Stimulated activated CD4-positive, alpha-beta T cell treated with anti-CD3 and anti-CD28 coated beads, Interleukin-4, amount 100 ng/mL, for 24 hours (primary cell): ENCODE measurements around the gene EFHD1.
"Not testable (repeated sequence)": the region's sequence is repeated elsewhere in the genome, so short reads cannot be mapped to it uniquely, and the experiment has no call there.

Source experiments
- DNase-seq: peaks from one replicate; pipeline ENCODE4 v3.0.0-alpha.2; 2020

The EFHD1 gene

DNA sequence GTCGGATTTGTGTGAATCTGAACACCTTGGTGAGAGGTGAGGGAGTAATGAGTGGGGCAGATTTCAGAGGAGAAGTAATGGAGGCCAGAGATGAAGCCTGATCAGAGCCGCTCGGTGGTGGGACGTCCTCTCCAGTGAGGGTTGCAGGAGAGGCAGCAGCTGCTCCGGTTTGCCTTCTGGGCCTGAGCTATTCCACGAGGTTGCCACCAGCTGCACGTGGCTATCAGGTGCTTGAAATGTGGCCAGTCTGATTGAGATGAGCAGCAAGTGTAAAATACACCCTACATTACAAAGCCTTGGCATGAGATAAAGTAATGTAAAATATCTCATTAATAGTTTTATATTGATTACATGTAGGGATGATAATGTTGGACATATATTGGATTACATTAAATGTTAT lies 10.8 kb upstream of the EFHD1 start:
- no peak for DNase-seq

DNA sequence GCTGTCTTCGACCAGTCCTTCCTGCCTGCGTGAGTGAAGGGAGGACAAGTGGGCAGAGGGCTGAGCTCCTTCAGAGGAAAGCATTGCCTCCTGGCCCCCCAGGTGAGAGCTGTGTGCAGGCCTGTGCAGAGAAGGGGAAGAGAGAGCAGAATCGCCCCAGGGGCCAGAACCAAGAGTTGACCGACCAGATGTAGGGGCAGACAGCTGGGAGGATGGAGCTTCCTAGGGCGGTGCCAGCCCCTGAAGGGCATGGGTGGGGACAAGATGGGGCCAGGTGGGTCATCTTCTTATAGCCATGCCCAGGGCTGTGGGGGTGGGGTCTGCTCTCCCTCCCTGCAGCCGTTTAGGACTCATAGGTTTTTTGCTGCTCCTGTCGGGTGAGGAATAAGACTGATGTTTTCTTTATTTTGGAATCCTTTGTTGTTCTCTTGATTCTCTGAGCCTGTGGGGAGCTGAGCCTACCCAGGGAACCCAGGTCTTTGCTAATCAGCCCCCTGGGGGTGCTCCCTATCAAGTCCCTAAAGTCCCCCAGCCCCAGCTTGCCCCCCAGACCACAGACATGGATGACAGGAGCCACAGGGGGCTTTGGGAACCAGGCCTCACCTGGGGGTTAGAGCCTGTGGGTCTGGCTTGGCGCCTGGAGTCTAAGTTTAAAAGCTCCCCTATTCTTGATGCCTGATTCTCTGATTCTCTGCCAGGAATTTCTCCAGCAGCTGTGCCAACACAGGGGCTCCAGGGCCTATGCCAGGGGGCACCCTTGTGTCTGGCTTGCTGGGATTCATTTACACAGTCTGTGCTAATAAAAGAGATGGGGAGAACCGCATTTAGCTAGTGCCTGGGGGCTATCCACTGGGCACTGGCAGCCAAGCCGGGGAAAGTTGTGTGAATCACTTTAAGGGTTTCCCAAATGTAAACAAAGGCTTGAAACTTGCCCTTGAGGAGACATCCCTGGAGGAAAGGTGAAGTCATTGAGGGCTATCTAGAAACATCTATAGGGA lies 9.3 kb upstream of the EFHD1 start:
- DNase-seq: no peak

DNA sequence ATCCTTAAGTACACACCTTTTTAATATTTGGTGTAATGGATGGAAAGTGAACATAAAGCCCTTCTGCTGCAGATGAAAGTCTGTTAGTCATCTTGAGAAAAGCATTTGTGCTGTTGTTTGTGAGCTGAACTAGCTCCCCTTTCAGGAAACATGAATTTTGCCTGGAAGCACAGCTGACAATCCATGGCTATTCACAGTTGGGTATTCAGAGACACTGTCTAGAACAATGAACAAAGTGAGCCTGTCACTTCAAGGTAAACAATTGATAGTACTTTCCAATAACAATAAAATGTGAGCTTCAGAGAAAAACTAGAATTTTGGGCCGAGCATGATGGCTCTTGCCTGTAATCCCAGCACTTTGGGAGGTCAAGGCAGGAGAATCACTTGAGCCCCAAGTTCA lies 6.8 kb upstream of the EFHD1 start:
- no peak for DNase-seq

DNA sequence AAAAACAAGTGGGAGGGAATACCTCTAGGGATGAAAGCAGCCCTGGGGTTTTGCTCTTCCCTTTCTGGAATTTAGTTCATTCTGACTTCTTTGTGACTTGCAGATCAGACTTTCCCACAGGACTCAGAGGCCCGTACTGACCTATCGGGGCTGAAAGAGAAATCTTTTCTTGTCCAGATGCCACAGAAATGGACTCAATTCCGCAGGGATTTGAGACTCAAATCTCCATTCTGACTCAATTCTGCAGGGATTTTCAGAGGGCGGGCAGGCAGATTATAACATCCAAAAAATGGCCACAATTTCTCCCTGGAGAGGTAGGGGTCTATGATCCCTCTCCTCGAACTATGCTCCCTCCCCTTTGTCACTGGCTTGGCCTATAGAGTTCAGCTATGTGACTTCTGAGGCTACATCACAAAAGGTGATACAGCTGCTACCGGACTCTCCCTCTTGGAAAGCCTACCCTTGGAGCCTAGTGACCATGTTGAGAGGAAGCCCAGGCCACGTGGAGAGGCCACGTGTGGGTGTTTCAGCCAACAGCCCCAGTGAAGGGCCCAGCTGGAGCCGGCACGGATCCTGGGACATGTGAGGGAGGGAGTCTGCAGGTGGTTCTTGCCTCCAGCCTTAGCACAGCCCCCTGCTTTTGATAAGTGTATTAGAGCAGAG lies 4.8 kb upstream of the EFHD1 start:
- no peak for DNase-seq

DNA sequence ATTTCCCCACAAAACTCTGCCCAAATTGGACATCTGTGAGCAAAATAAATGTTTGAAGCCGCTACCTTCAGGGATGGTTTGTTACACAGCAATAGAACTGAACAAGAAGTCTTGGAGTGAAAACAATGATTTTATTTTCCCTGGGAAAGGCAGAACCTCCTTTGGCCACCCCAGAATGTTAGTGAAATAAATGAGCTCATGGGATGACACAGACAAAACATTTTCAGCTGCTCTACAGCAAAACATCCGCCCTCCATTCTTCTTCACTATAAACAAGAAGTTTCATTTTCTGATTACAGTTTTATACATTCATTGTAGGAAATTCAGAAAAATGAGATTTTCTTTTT lies 4.3 kb upstream of the EFHD1 start:
- DNase-seq: no peak

DNA sequence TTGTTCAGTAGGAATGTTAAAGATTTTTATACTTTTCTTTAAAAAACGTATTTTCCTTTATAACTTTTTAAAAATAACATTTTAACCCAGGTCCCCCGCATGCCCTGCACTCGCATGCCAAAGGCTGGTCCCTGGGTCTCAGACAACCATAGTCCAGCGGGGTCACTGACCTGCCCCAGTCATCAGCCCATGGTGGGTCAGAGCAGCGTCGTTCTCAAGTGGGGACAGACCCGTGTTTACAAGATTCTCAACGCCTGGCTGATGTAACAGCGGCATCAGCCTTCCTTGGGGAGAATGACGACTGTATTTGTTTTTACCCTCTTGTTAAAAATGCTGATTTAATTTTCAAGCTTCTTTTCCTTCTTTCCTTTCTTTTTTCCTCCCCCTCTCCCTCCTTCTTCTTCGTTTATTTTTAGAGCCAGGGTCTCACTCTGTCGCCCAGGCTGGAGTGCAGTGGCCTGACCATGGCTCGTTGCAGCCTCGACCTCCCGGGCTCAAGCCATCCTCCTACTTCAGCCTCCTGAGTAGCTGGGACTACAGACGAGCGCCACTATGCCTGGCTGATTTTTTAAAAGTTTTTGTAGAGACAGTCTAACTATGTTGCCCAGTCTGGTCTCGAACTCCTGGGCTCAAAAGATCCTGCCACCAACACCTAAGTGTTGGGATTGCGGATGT lies 1.0 kb upstream of the EFHD1 start:
- no peak for DNase-seq

DNA sequence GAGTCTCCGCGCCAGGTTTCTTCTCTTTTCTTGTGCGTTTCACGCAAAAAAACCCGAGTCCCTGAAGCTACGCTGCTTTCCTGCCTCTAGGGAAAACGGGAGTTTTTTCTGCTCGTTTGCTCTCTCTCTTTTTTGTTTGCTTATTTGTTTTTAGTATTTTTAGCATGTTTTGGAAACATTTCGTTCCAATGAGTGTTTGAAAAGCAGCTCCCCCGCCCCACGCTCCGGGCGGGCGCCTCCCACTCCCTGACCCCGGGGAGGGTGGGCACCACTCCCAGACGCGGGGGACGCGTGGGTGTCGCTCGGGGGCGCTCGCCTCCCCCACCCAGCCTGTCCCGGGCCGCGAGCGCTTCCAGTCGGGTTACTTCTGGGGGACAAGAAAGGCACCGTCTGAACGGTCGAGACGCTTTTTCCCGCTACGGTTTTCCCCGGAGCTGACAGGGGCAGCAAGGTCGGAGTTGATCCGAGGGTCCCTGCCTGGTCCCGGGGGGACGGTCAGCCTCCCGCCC lies 446 bp upstream of the EFHD1 start:
- DNase-seq: no peak

DNA sequence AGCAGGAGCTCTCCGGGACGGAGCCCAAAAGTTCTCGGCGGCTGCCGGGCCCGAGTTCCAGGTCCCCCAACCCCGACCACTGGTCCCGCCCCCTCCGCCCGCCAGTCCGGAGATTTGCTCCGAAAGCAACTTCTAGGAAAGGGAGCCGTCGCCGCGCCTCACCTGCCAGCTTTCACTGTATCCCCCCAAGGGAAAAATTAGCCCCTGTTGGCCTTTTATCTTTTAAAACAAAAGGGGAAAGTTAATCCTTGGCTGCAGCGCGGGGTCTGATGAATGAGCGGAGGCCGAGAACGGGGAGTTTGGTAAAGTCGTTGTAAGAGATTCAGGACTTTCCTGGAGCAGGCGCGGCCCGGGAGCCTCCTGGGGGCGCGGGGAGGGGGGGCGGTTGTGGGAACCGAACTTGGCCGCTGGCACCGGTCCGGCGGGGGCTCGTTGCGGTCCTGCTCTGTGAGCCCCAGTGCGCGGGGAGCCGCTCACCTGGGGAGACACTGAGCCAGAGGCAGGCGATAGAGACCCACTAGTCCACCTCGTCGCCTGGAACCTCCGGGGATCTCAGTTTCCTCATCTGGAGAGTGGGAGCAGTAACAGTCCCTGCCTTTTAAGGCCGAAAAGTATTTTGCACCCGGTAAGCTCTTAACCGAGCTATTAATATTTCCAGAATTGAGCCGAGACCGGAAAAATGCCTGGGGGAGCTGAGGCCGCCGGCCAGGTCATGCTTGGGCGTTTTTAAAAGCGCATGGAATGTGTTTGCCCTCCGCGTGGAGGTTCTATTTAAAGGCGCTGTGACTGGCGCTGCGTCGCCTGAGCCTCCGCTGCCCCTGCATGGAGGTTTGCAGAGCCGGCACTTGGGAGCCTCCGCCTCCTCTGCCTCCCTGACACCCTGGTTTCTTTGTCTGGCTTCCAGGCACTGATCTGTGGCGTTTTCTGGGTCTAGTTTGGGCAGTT lies 1.1 kb downstream of the EFHD1 start:
- no peak for DNase-seq

DNA sequence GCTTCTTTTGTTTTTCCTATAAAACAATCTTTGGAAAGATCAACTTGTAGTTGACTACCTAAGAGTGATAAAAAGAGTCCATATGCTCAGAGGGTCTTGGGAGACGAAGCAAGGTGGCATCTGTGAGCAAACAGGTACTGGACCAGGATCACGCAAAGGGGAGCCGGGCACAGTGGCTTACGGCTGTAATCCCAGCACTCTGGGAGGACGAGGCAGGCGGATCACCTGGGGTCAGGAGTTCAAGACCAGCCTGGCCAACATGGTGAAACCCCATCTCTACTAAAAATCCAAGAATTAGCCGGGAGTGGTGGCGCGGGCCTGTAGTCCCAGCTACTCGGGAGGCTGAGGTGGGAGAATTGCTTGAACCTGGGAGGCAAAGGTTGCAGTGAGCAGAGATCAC lies 2.0 kb downstream of the EFHD1 start:
- not testable (repeated sequence) for DNase-seq

DNA sequence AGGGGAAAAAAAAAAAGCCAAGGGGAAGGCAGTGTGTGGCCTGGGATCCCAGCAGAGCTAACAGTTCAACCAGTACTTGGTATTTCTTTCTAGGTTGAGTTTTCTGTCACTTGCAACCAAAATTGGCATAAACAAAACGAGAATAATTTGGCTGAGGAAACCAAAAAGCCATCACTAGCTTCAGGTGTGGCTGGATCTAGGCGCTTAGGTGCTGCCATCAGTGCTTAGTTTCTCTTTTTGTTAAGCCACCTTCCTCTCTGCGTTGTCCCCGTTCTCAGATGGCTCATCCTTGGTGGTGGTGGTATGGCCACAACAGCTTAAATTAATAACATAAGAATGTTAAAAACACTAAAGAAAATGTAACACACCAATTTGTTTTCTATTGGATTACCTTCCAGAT lies 2.4 kb downstream of the EFHD1 start:
- no peak for DNase-seq

DNA sequence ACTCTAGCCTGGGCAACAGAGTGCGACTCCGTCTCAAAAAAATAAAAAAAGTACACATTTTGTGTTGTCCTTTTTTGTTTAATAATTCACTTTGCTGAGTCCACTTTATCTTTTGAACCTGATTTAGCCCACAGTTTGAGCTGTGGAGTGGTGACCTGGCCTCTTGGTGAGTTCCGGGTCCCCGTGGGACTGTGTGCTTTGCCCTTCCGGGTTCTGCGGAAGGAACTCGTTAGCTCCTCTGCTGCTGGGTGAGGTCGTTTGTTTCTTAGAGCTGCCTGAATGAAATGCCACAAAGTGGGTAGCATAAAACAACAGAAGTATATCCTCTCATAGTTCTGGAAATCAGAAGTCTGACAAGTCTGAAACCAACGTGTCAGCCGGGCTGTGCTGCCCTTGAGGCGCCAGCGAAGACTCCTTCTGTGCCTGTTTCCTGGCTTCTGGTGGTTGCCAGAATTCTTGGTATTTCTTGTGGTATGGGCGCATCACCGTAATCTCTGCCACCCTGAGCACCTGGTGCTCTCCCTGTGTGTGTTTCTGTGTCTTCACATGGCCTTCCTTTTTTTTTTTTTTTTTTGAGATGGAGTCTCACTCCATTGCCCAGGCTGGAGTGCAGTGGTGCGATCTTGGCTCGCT lies 3.5 kb downstream of the EFHD1 start:
- no peak for DNase-seq

DNA sequence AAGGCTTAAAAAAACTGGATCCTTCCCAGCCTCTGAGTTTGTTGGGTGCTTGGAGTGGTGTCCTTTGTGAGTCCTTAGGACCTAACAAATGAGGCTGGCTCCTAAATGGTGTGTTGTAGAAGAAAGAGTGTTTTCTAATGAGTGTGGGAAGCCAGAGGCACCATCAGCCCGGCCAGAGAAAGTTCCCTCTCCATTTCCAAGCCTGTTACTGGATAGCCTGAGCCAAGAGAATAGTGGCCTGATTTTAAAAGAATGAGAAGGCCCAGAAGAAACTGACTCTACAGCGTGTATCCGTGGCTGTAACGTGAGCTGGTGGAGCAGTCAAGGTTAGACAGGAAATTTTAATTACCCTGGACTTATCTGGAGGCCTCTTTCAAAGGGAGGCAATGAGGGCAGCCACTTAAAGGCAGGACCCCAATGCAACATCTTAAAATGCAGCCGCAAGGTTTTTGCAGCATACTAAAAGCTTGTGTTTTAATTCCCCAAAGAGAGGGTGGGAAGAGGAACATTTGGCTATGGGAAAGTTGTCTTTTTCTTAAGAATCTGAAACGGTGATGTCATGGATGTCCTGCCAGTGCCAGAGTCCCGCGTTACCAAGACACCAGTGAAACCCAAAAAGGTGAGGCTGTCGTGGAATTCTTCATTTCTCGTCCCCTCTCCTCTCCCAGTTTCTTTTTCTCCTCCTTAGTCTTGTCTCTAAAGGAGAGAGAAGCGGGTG lies 4.6 kb downstream of the EFHD1 start:
- no peak for DNase-seq

DNA sequence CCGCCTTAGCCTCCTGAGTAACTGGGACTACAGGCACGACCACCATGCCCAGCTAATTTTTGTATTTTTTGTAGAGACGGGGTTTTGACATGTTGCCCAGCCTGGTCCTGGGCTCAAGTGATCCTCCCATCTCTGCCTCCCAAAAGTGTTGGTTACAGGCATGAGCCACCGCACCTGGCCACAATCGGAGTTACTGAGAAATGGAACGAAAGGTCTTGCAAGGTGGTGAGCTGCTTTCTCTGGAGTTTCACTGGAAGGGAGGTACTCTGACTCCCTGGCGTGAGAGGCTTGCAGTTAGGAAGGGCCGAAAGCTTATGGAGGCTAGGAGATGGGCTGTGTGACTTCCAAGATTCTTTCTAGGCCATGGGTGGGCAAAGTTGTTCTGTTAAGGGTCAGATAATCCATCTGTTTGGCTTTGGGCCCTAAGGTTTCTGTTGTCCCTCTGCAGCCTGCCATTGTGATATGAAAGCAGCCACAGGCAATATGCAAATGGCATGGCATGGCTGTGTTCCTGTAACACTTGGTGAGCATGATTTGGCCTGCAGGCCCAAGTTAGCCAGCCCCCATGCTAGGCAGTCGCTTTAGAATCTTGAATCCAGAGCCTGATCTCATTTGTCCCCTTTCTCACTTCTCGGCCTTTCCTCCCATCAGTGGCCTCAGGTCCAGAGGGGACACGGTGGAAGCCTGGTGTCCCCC lies 7.9 kb downstream of the EFHD1 start:
- DNase-seq: no peak

DNA sequence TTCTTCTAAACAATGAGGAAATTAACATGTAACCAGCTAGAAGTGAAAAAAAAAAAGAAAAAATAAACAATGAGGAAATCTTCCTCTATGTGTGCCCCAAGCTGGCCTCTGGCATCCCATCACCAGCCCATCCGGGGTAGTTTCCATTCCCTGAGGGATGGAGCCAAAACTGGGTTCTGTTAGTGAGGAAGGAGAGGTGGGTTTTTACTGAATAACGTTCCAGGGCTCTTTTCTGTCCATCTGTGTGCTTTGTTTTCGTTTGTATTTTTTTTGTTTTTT lies 9.7 kb downstream of the EFHD1 start:
- no peak for DNase-seq

DNA sequence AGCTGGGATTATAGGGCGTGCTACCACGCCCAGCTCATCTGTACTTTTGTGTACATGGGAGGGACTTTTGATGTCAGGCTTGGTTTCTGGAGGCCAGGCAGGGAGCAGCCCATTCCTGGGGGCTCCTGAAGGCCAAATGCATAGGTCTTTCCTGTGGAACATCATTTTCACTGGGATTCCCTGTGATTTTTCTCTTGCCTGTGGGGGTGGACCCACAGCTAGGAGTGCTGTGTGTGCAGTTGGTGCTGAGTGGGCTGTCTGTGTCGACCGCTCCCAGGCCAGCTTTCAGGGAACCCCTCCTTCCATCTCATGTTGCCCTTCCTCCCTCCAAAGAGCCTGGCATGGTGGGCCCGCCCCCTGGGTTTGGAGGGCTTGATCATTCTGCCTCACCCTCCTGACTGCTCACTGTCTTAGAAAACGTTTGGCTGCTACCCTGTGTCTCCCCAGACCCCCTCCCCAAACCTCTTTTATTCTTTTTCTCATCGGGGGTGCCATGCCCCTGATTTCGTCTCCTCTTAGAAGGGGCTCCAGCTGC lies 10.5 kb downstream of the EFHD1 start:
- no peak for DNase-seq

DNA sequence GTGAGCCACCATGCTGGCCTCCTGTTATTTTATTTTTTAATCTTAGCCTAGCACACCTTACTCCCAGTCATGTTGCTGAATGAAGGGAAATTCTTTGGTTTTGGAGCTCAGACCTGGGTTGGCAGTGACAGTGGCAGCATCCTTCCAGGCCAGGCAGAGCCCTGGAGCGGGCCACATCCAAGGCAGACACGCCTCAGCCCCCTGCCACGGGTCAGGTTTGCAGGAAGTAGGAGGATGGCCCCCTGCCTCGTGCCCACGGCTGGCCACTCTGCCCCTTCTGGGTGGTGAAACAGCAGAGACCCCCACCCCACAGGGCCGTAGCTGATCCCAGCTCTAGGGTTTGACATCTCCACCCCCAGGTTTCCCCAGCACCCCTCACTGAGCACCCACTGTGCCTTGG lies 11.7 kb downstream of the EFHD1 start:
- no peak for DNase-seq

DNA sequence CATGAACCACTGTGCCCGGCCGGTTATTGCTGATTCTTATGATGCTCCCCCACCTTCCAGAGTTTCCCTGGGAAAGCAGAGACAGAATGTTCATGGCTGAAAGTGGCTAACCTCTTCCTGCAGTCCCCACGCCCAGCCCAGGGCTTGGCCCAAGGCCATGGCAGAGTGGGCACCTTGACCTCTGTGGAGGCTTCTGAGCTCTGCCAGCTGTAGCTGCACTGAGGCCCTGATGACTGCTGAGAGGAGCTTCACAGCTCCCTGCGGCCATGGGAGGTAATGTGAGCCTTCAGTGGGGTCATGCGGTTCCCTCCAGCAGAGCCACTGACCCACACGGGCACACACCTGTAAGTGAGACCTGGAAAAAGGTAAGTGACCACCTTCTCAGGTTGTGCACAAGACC lies 13.3 kb downstream of the EFHD1 start:
- no peak for DNase-seq

DNA sequence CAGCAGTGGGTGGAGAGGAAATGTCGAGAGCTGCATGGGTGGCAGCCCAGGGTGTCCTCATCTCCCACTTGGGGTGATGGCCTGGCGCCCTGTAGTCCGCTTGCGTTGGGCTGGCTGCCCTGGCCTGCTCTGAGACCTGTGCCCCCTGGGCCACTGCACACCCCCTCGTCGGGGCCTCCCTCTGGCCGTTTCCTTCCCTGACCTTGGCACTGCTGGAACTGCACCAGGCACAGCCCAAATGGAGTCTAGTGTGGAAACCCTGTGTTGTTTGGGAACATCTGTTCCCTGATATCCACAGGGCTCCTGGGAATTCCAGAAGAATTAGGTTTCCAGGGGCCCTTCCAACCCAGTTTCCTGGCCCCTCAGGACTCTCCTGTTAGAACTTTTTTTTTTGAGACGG lies 13.9 kb downstream of the EFHD1 start:
- no peak for DNase-seq

DNA sequence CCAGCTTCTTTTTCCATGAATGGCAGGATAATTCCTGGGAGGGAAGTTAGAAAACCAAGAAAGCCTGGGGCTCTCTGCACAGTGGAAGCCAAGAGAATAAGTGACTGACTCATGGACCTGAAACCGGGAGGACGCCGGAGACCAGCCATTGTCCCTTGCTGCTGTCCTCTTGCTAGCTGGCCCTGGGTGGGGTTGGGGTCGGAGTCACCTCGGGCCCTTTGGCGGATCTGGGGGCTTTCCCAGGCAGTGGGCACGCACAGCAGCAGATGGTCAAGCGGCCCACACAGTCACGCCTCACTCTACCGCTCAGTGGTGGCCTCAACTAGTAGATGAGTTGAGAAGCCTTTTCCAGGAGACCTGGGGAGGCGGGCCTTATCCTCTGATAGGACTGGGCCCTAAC lies 15.6 kb downstream of the EFHD1 start:
- no peak for DNase-seq

DNA sequence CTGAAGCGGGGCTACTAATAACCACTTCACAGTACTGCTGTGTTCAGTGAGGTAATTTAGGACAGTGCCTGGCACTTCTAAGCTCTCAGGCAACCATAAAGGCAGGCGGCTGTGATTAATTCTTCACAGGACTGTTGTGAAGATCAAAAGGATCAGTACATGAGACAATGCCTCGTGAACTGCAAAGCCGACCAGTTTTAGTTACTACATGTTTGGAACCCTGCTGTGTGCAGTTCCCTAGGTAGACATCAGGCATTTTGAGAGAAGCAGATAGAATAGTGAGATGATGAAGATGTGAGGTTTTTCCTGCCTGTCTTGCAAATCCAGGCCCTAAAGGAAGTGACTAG lies 19.1 kb downstream of the EFHD1 start:
- no peak for DNase-seq

DNA sequence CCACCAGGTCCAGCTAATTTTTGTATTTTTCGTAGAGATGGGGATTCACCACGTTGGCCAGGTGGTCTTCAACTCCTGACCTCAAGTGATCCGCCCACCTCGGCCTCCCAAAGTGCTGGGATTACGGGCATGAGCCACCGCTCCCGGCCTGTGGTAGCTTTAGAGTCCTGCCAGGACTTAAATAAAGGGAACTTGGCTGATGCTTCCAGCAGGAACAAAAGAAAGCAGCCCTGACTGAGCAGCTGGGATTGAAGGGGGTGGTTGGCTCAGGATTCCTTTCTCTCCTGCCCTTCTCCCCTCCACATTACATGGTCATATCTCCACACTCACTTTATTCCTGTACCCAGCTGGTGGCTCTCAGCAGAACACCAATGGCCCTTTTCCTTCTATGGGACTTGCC lies 20.0 kb downstream of the EFHD1 start:
- DNase-seq: no peak
